ENCODE data around the gene TRIM71. TPM values are rescaled to one million over a fixed set of nuclear protein-coding genes. Genes with fewer than 3 reads are reported as not detected.
A peak's percentile ranks its signal among the peaks of the same experiment; 100 is the strongest.
"Not testable (repeated sequence)": the region's sequence is repeated elsewhere in the genome, so short reads cannot be mapped to it uniquely, and the experiment has no call there.

TRIM71 gene
- total and polyA plus RNA-seq, 5 donors from 2014 or later, result 0.03 to 0.47 (median 0.06) TPM

GRCh38 chr3:32820971-32821685, 3.3 kb downstream of the TRIM71 start:
- Mint-ChIP-seq H3K4me1 (peaks cover 0 to 15% (median 3%) of the 10 kb centered on the region in 4 donors), H3K4me3 (no peak overlapping the region), H3K9me3 (no peaks in the 10 kb centered on the region), H3K27me3 (peaks cover 64% of the 10 kb centered on the region), H3K27ac (no peak overlapping the region), H3K36me3 (no peaks in the 10 kb centered on the region)
- no peak for ATAC-seq (ENCODE audit: low read depth in 2 of 2)
- H3K4me3 ChIP-seq (ENCODE audit: low read depth, low read length), result no peak overlapping the region
- no peak overlapping the region for H3K27ac ChIP-seq (ENCODE audit: insufficient read depth, low read length, poor library complexity, severe bottlenecking)
- no peaks in the 10 kb centered on the region for H3K36me3 ChIP-seq (ENCODE audit: control insufficient read depth, insufficient read depth, low read length)
- peaks cover 16% of the 10 kb centered on the region for H3K27me3 ChIP-seq (ENCODE audit: control insufficient read depth, insufficient read depth, low read length)
- no peaks in the 10 kb centered on the region for H3K9me3 ChIP-seq (ENCODE audit: control insufficient read depth in 2 of 2, low read length in 2 of 2)
- peaks cover 20% of the 10 kb centered on the region for H3K4me1 ChIP-seq (ENCODE audit: control insufficient read depth, insufficient read depth, low read length, poor library complexity, severe bottlenecking)
- DNase-seq, result no peak

- Histone ChIP-seq H3K27ac (ENCODE audit: insufficient read depth, low read length, poor library complexity, severe bottlenecking) (no peak overlapping the region), H3K4me1 (ENCODE audit: control insufficient read depth, insufficient read depth, low read length, poor library complexity, severe bottlenecking) (peaks cover 14% of the 10 kb centered on the region), H3K4me3 (ENCODE audit: low read depth, low read length) (no peak overlapping the region), H3K27me3 (ENCODE audit: control insufficient read depth, insufficient read depth, low read length) (peaks cover 16% of the 10 kb centered on the region), H3K9me3 (ENCODE audit: control insufficient read depth in 2 of 2, low read length in 2 of 2) (no peaks in the 10 kb centered on the region), H3K36me3 (ENCODE audit: control insufficient read depth, insufficient read depth, low read length) (no peaks in the 10 kb centered on the region)
- DNase-seq, result no peak
- H3K4me3 Mint-ChIP-seq, result no peak overlapping the region
- H3K27me3 Mint-ChIP-seq, result peaks cover 61% of the 10 kb centered on the region
- no peak overlapping the region for H3K27ac Mint-ChIP-seq
- no peaks in the 10 kb centered on the region for H3K9me3 Mint-ChIP-seq
- H3K4me1 Mint-ChIP-seq, result peaks cover 0 to 14% (median 3%) of the 10 kb centered on the region in 4 donors
- no peak for ATAC-seq (ENCODE audit: low read depth in 2 of 2)
- H3K36me3 Mint-ChIP-seq, result no peaks in the 10 kb centered on the region
Measured at GRCh38 chr3:32821686-32822296, 4.0 kb downstream of the TRIM71 start.

- no peak for DNase-seq
- peak overlapping the region in 1 of 4 donors; percentile 61 for H3K4me3 Mint-ChIP-seq
- Histone ChIP-seq H3K27me3 (ENCODE audit: control insufficient read depth, insufficient read depth, low read length) (peaks cover 16% of the 10 kb centered on the region), H3K36me3 (ENCODE audit: control insufficient read depth, insufficient read depth, low read length) (no peaks in the 10 kb centered on the region), H3K9me3 (ENCODE audit: control insufficient read depth in 2 of 2, low read length in 2 of 2) (no peaks in the 10 kb centered on the region), H3K4me1 (ENCODE audit: control insufficient read depth, insufficient read depth, low read length, poor library complexity, severe bottlenecking) (peaks cover 5% of the 10 kb centered on the region), H3K27ac (ENCODE audit: insufficient read depth, low read length, poor library complexity, severe bottlenecking) (no peak overlapping the region), H3K4me3 (ENCODE audit: low read depth, low read length) (no peak overlapping the region)
- H3K27ac Mint-ChIP-seq, result no peak overlapping the region
- H3K36me3 Mint-ChIP-seq, result no peaks in the 10 kb centered on the region
- no peak for ATAC-seq (ENCODE audit: low read depth in 2 of 2)
- H3K27me3 Mint-ChIP-seq, result peaks cover 63% of the 10 kb centered on the region
- peaks cover 0 to 9% (median 3%) of the 10 kb centered on the region in 4 donors for H3K4me1 Mint-ChIP-seq
- no peaks in the 10 kb centered on the region for H3K9me3 Mint-ChIP-seq
Measured at GRCh38 chr3:32822609-32823498, 5.1 kb downstream of the TRIM71 start.

GRCh38 chr3:32823641-32824184, 5.9 kb downstream of the TRIM71 start:
- ATAC-seq (ENCODE audit: low read depth in 2 of 2); H3K4me1 Mint-ChIP-seq; H3K36me3 Mint-ChIP-seq; H3K4me1 ChIP-seq (ENCODE audit: control insufficient read depth, insufficient read depth, low read length, poor library complexity, severe bottlenecking); H3K36me3 ChIP-seq (ENCODE audit: control insufficient read depth, insufficient read depth, low read length); H3K27ac ChIP-seq (ENCODE audit: insufficient read depth, low read length, poor library complexity, severe bottlenecking); H3K4me3 ChIP-seq (ENCODE audit: low read depth, low read length); H3K9me3 Mint-ChIP-seq; H3K27ac Mint-ChIP-seq; DNase-seq; H3K9me3 ChIP-seq (ENCODE audit: control insufficient read depth in 2 of 2, low read length in 2 of 2): not testable (repeated sequence)
- Mint-ChIP-seq H3K4me3 (peak overlapping the region in 1 of 4 donors; percentile 61), H3K27me3 (peaks cover 64% of the 10 kb centered on the region)
- peaks cover 16% of the 10 kb centered on the region for H3K27me3 ChIP-seq (ENCODE audit: control insufficient read depth, insufficient read depth, low read length)

- peaks cover 44% of the 10 kb centered on the region for H3K27me3 Mint-ChIP-seq
- no peaks in the 10 kb centered on the region for H3K9me3 Mint-ChIP-seq
- no peaks in the 10 kb centered on the region for H3K4me1 Mint-ChIP-seq
- H3K27me3 ChIP-seq (ENCODE audit: control insufficient read depth, insufficient read depth, low read length), result peaks cover 5% of the 10 kb centered on the region
- ATAC-seq (ENCODE audit: low read depth in 2 of 2) (no peak), DNase-seq (no peak)
- no peaks in the 10 kb centered on the region for H3K36me3 ChIP-seq (ENCODE audit: control insufficient read depth, insufficient read depth, low read length)
- no peak overlapping the region for H3K4me3 Mint-ChIP-seq
- H3K27ac Mint-ChIP-seq, result no peak overlapping the region
- no peaks in the 10 kb centered on the region for H3K4me1 ChIP-seq (ENCODE audit: control insufficient read depth, insufficient read depth, low read length, poor library complexity, severe bottlenecking)
- no peaks in the 10 kb centered on the region for H3K9me3 ChIP-seq (ENCODE audit: control insufficient read depth in 2 of 2, low read length in 2 of 2)
- H3K36me3 Mint-ChIP-seq, result no peaks in the 10 kb centered on the region
- no peak overlapping the region for H3K4me3 ChIP-seq (ENCODE audit: low read depth, low read length)
- no peak overlapping the region for H3K27ac ChIP-seq (ENCODE audit: insufficient read depth, low read length, poor library complexity, severe bottlenecking)
Measured at GRCh38 chr3:32825601-32826375, 8.0 kb downstream of the TRIM71 start.

- no peaks in the 10 kb centered on the region for H3K36me3 ChIP-seq (ENCODE audit: control insufficient read depth, insufficient read depth, low read length)
- H3K4me1 ChIP-seq (ENCODE audit: control insufficient read depth, insufficient read depth, low read length, poor library complexity, severe bottlenecking), result no peaks in the 10 kb centered on the region
- peaks cover 10% of the 10 kb centered on the region for H3K27me3 ChIP-seq (ENCODE audit: control insufficient read depth, insufficient read depth, low read length)
- no peak overlapping the region for H3K27ac Mint-ChIP-seq
- no peaks in the 10 kb centered on the region for H3K4me1 Mint-ChIP-seq
- H3K9me3 Mint-ChIP-seq, result peaks cover 0 to 1% (median 0%) of the 10 kb centered on the region in 7 donors
- ATAC-seq (ENCODE audit: low read depth in 2 of 2), result no peak
- H3K27ac ChIP-seq (ENCODE audit: insufficient read depth, low read length, poor library complexity, severe bottlenecking), result no peak overlapping the region
- peaks cover 44% of the 10 kb centered on the region for H3K27me3 Mint-ChIP-seq
- DNase-seq, result no peak
- no peak overlapping the region for H3K4me3 ChIP-seq (ENCODE audit: low read depth, low read length)
- H3K9me3 ChIP-seq (ENCODE audit: control insufficient read depth in 2 of 2, low read length in 2 of 2), result no peaks in the 10 kb centered on the region
- H3K4me3 Mint-ChIP-seq, result no peak overlapping the region
- H3K36me3 Mint-ChIP-seq, result no peaks in the 10 kb centered on the region
Measured at GRCh38 chr3:32831062-32831461, 13.3 kb downstream of the TRIM71 start.

- Histone ChIP-seq H3K36me3 (ENCODE audit: control insufficient read depth, insufficient read depth, low read length) (no peaks in the 10 kb centered on the region), H3K4me3 (ENCODE audit: low read depth, low read length) (no peak overlapping the region), H3K27ac (ENCODE audit: insufficient read depth, low read length, poor library complexity, severe bottlenecking) (no peak overlapping the region), H3K4me1 (ENCODE audit: control insufficient read depth, insufficient read depth, low read length, poor library complexity, severe bottlenecking) (no peaks in the 10 kb centered on the region), H3K9me3 (ENCODE audit: control insufficient read depth in 2 of 2, low read length in 2 of 2) (no peaks in the 10 kb centered on the region), H3K27me3 (ENCODE audit: control insufficient read depth, insufficient read depth, low read length) (peaks cover 10% of the 10 kb centered on the region)
- DNase-seq (no peak), ATAC-seq (ENCODE audit: low read depth in 2 of 2) (no peak)
- H3K9me3 Mint-ChIP-seq, result peaks cover 0 to 1% (median 0%) of the 10 kb centered on the region in 7 donors
- no peaks in the 10 kb centered on the region for H3K36me3 Mint-ChIP-seq
- H3K27me3 Mint-ChIP-seq, result peaks cover 49% of the 10 kb centered on the region
- no peaks in the 10 kb centered on the region for H3K4me1 Mint-ChIP-seq
- H3K27ac Mint-ChIP-seq, result no peak overlapping the region
- H3K4me3 Mint-ChIP-seq, result no peak overlapping the region
Measured at GRCh38 chr3:32831791-32832190, 14.0 kb downstream of the TRIM71 start.
